Activated T-cell treated with anti-CD3 and anti-CD28 coated beads, Interleukin-2, amount 50 U/mL, for 24 hours (primary cell): Measurements from ENCODE around the gene ACE.
A peak's percentile ranks its signal among the peaks of the same experiment; 100 is the strongest.

Experiments used
- DNase-seq: peaks from one replicate; pipeline ENCODE4 v3.0.0-alpha.2; 2020
- H3K27ac Mint-ChIP-seq: 2 replicates; pipeline ENCODE4 v1.8.0; 2020; ENCODE audit warnings: mild to moderate bottlenecking, mixed read lengths
- H3K27me3 Mint-ChIP-seq: 2 replicates; pipeline ENCODE4 v1.8.0; 2020; ENCODE audit warnings: mixed read lengths
- H3K36me3 Mint-ChIP-seq: 2 replicates; pipeline ENCODE4 v1.8.0; 2020; ENCODE audit warnings: low read depth, mixed read lengths
- H3K4me1 Mint-ChIP-seq: 2 replicates; pipeline ENCODE4 v1.8.0; 2020; ENCODE audit warnings: low read depth, mixed read lengths
- H3K4me3 Mint-ChIP-seq: 2 replicates; pipeline ENCODE4 v1.8.0; 2020; ENCODE audit warnings: mild to moderate bottlenecking, moderate library complexity, mixed read lengths
- H3K9me3 Mint-ChIP-seq: 2 replicates; pipeline ENCODE4 v1.8.0; 2020; ENCODE audit warnings: mixed read lengths

ACE gene

DNA sequence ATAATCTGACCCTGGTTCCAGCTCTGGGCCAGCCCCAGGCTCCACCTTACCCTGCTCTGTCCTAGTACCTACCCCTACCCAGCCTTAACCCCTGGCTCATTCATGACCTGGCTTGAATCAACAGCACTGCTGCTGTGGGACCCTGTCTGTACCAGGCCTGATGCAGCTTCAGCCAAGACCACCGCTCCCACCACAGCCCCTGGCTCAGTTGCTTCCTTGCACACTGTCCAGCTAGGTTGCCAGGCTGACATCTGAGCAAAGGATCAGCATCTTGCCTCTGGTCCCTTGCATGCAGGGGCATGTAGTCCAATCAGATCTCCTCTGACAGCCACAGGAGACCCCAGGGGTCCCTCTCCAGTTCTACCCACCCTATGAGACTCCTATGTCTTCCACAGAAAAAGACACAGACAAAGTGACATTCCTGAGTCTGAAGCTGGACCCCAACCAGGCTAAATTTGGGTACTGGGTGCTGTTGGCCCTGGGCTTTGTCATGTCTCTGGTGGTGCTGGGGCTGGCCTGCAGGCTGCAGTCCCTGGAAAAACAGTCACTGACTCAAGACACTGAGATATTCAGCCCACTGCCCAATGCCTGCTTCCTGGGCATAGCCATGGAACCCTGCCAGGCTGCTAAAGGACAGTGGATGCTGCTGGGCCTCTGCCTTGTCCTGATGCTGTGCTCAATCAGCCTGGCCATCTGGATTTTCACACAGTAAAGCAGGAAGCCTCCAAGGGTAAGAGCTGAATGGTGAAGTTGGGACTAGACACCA, 42.4 kb downstream of the ACE start:
- Mint-ChIP-seq H3K27me3 (peaks cover 38% of the 10 kb centered on the region), H3K36me3 (no peaks in the 10 kb centered on the region), H3K4me1 (peaks cover 24% of the 10 kb centered on the region), H3K4me3 (no peak overlapping the region), H3K27ac (no peak overlapping the region), H3K9me3 (no peaks in the 10 kb centered on the region)
- no peak for DNase-seq

DNA sequence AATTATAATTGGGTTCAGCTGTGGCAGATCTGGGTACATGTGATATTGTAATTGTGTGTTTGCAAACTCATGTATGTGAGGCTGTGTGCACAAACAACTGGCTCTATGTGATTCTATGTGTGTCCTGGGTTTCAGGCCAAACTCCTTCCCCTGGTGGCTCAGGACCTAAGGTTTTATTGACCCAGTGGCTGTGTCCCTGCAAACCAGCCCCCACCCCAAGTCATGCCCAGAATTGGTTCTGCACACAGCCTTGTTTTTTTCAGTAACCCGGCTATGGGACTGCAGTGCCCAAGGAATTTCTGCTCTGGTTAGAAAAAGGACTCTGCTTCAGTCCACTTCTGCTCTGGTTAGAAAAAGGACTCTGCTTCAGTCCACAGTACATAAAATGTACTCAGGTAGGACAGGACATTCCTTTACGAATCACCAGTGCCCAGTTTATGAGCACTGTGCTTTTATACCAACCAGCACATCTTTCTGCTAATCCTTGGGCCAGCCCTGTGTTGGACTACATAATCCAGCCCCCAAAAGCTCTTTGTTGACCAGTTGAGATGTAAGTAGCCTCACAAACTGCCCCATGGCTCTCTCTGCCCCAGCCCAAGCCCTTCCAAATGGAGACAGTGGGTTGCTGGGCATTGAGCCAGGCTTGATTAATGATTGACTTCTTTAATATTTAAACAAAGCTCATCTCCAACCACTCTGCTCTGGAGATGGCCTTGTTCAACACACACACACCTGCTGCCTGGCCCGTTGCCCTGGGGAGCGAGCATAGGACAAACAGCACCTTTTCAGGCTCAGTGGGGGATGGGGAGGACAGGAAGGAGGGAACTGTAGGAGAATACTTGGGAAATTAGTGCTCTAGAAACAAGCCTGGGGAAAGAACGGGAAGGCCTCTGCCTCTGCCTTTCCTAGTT, 43.4 kb downstream of the ACE start:
- Mint-ChIP-seq H3K36me3 (no peaks in the 10 kb centered on the region), H3K4me3 (no peak overlapping the region), H3K27me3 (peaks cover 42% of the 10 kb centered on the region), H3K4me1 (peaks cover 21% of the 10 kb centered on the region), H3K9me3 (no peaks in the 10 kb centered on the region), H3K27ac (no peak overlapping the region)
- DNase-seq = no peak

DNA sequence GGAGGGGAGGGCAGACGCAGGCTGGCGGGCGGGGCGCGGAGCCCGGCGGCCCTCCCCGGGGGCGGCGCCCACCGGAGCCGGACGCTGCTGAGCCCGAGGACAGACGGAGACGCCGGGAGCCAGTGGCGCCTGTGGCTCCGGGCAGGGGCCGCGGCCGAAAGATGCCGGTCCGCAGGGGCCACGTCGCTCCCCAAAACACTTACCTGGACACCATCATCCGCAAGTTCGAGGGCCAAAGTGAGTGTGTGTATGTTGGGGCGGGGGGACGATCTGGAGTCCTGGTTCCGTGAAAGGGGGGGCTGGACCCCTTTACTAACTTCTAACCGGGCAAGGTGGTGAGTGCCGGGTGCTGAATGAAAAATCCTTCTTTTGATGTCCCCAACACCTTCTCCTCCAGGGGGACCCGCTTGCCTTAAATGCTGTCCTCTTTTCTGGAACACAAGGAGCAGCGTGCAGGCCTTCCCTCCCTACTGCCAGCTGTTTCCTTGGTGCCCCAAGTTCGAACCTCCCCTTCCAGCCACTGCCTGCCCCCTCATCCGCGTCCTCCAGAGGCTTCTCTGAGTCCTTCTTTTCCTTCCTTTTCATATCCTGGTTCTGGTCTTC, 46.5 kb downstream of the ACE start, which contains the start of gene KCNH6:
Gene KCNH6 (plus strand): TSS at position 106 of the 603 bp plus-strand sequence. CDS start 56 bp downstream, at position 162.
- Mint-ChIP-seq H3K36me3 (no peaks in the 10 kb centered on the region), H3K4me3 (peak within 1 kb of the TSS; percentile 0)

DNA sequence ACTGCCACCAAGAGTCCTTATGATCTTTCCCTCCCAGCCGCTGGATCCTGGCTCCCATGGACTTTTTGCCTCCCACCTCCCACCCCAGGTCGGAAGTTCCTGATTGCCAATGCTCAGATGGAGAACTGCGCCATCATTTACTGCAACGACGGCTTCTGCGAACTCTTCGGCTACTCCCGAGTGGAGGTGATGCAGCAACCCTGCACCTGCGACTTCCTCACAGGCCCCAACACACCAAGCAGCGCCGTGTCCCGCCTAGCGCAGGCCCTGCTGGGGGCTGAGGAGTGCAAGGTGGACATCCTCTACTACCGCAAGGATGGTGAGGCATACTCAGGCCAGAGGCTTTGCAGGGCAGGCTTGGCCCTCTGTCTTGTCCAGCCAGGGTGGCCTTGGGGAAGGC, 47.2 kb downstream of the ACE start:
- H3K27me3 Mint-ChIP-seq = peaks cover 48% of the 10 kb centered on the region
- peaks cover 9% of the 10 kb centered on the region for H3K4me1 Mint-ChIP-seq
- H3K36me3 Mint-ChIP-seq = no peaks in the 10 kb centered on the region
- no peak for DNase-seq
- no peak overlapping the region for H3K27ac Mint-ChIP-seq
- no peaks in the 10 kb centered on the region for H3K9me3 Mint-ChIP-seq
- H3K4me3 Mint-ChIP-seq = peak overlapping the region; percentile 0

More for the DNA sequence above, 46.5 kb downstream of the ACE start, which contains the start of gene KCNH6:
- peaks cover 48% of the 10 kb centered on the region for H3K27me3 Mint-ChIP-seq
- no peaks in the 10 kb centered on the region for H3K9me3 Mint-ChIP-seq
- peaks cover 9% of the 10 kb centered on the region for H3K4me1 Mint-ChIP-seq
- H3K27ac Mint-ChIP-seq = no peak within 1 kb of the TSS
- no peak for DNase-seq

DNA sequence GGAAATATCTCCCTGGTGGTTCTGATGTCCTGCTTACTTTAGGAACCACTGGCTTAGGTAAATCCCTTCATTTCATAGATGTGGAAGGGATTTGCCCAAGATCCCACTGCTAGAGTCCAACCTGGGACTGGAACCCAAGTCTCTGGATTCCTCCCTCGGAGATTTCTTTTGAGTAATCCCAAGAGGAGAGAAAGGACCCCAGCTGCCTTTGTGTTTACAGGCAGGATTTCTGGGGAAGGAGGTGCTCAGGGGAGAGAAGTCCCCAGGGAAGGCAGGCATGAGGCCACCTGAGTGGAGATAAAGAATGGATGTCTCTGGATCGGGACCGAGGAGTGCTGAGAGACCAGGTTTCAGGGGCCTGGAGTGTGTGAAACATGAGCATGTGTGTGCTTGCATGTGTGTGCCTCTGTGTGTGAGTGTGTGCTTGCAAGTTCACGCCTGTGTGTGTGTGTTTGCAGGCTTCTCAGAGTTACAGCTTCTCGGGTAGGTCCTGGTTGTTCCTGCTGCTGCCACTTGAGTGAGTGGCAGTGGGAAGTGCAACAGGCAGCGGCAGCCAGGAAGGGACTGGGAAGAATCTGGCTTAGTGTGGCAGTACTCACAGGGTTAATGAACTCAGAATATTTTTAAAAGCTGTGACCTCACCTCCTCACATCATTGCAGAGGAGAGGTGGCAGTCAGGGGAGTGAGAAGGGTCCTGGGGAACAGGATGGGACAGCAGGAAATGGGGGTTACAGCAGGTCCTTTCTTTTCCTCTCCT, 48.5 kb downstream of the ACE start:
- H3K9me3 Mint-ChIP-seq = no peaks in the 10 kb centered on the region
- H3K4me3 Mint-ChIP-seq = no peak overlapping the region
- H3K27me3 Mint-ChIP-seq = peaks cover 48% of the 10 kb centered on the region
- no peak overlapping the region for H3K27ac Mint-ChIP-seq
- no peak for DNase-seq
- H3K4me1 Mint-ChIP-seq = peaks cover 9% of the 10 kb centered on the region
- H3K36me3 Mint-ChIP-seq = no peaks in the 10 kb centered on the region

- H3K36me3 Mint-ChIP-seq = no peaks in the 10 kb centered on the region
- H3K4me3 Mint-ChIP-seq = no peak overlapping the region
- no peaks in the 10 kb centered on the region for H3K9me3 Mint-ChIP-seq
- peaks cover 9% of the 10 kb centered on the region for H3K4me1 Mint-ChIP-seq
- H3K27me3 Mint-ChIP-seq = peaks cover 37% of the 10 kb centered on the region
- H3K27ac Mint-ChIP-seq = no peak overlapping the region
- no peak for DNase-seq
These were observed 50.0 kb downstream of the ACE start for GRCh38 chr17:63526861-63527260.

GRCh38 chr17:63528183-63528582, 51.3 kb downstream of the ACE start:
- Mint-ChIP-seq H3K27ac (no peak overlapping the region), H3K4me3 (no peak overlapping the region), H3K9me3 (no peaks in the 10 kb centered on the region), H3K36me3 (no peaks in the 10 kb centered on the region), H3K4me1 (peaks cover 9% of the 10 kb centered on the region), H3K27me3 (peaks cover 29% of the 10 kb centered on the region)
- DNase-seq = no peak

- no peak overlapping the region for H3K4me3 Mint-ChIP-seq
- H3K9me3 Mint-ChIP-seq = no peaks in the 10 kb centered on the region
- peaks cover 14% of the 10 kb centered on the region for H3K27me3 Mint-ChIP-seq
- no peaks in the 10 kb centered on the region for H3K4me1 Mint-ChIP-seq
- DNase-seq = no peak
- H3K27ac Mint-ChIP-seq = no peak overlapping the region
- no peaks in the 10 kb centered on the region for H3K36me3 Mint-ChIP-seq
These were observed 53.1 kb downstream of the ACE start for GRCh38 chr17:63529711-63530556.

- Mint-ChIP-seq H3K4me1 (no peaks in the 10 kb centered on the region), H3K9me3 (no peaks in the 10 kb centered on the region), H3K36me3 (no peaks in the 10 kb centered on the region), H3K27me3 (peaks cover 8% of the 10 kb centered on the region), H3K4me3 (no peak overlapping the region), H3K27ac (no peak overlapping the region)
- no peak for DNase-seq
These were observed 53.7 kb downstream of the ACE start for GRCh38 chr17:63530557-63531021.

DNA sequence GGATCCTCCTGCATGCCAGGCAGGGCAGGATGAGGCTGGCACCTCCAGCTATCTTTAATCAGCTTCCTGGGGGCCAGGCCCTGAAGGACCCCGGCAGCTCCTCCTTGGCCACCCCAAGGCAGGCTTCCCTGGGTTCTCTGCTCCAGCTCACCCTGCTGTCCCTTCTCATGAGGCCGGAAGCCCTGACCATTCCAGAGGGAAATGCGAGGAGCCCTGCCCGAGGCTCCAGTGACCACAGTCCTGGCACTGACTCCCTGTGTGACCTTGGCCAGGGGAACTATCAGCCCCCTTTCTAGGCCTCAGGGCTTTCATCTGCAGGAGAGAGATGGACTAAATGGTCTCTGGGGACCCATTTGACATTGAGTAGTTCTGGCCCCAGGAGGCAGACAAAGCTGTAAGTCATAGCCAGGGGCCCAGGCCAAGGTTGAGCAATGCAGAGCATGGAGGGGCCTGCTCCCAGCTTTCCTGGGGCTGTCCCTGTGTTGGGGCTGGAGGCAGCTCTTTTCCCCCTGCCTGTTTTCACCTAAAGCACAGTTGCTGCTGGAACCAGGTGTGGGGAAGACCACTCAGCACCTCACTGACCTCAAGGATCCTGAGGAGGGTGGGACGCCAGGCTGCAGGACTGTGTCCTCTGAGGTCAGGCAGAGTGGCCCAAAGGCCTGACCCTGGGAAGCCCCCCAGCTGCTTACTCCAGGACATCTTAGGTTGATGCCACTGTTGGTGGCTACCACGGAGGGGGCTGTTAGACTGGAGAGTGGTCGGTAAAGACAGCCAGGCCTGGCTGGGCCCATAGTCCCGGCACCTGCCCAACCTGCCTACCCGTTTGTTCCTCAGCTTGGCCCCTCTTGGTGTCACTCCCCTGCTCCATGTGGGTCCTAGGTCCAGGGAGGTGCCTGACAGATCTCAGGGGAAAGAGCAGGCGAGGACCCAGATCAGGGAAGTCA, 54.4 kb downstream of the ACE start:
- no peak overlapping the region for H3K4me3 Mint-ChIP-seq
- peaks cover 4% of the 10 kb centered on the region for H3K27me3 Mint-ChIP-seq

GRCh38 chr17:63533433-63534077, 56.7 kb downstream of the ACE start:
- peaks cover 3% of the 10 kb centered on the region for H3K4me1 Mint-ChIP-seq
- DNase-seq = no peak
- H3K4me3 Mint-ChIP-seq = no peak overlapping the region
- no peaks in the 10 kb centered on the region for H3K9me3 Mint-ChIP-seq
- H3K27ac Mint-ChIP-seq = no peak overlapping the region
- peaks cover 15% of the 10 kb centered on the region for H3K27me3 Mint-ChIP-seq
- no peaks in the 10 kb centered on the region for H3K36me3 Mint-ChIP-seq

More for the DNA sequence above, 54.4 kb downstream of the ACE start:
- no peaks in the 10 kb centered on the region for H3K4me1 Mint-ChIP-seq
- H3K36me3 Mint-ChIP-seq = no peaks in the 10 kb centered on the region
- no peaks in the 10 kb centered on the region for H3K9me3 Mint-ChIP-seq
- H3K27ac Mint-ChIP-seq = no peak overlapping the region
- no peak for DNase-seq

- peaks cover 4% of the 10 kb centered on the region for H3K4me1 Mint-ChIP-seq
- H3K27me3 Mint-ChIP-seq = peaks cover 21% of the 10 kb centered on the region
- no peaks in the 10 kb centered on the region for H3K36me3 Mint-ChIP-seq
- no peak overlapping the region for H3K4me3 Mint-ChIP-seq
- no peak overlapping the region for H3K27ac Mint-ChIP-seq
- no peaks in the 10 kb centered on the region for H3K9me3 Mint-ChIP-seq
- DNase-seq = no peak
These were observed 57.3 kb downstream of the ACE start for GRCh38 chr17:63534078-63534570.
